ENCODE results near the gene FUT6.
"Not testable (repeated sequence)": the region's sequence is repeated elsewhere in the genome, so short reads cannot be mapped to it uniquely, and the experiment has no call there.

The FUT6 gene

GRCh38 chr19:5785423-5785822 lies 54.1 kb downstream of the FUT6 start:
- no peak for DNase-seq (ENCODE audit: low read depth in 2 of 2)
- no peak overlapping the region for H3K4me3 ChIP-seq (replicated peaks in 1 of 2; ENCODE audit: low read depth in 2 of 2, low read length in 2 of 2)
- no peak for TF ChIP-seq CTCF (IDR thresholded peaks at IDR 0.05; ENCODE audit: low read depth, low read length)

DNA sequence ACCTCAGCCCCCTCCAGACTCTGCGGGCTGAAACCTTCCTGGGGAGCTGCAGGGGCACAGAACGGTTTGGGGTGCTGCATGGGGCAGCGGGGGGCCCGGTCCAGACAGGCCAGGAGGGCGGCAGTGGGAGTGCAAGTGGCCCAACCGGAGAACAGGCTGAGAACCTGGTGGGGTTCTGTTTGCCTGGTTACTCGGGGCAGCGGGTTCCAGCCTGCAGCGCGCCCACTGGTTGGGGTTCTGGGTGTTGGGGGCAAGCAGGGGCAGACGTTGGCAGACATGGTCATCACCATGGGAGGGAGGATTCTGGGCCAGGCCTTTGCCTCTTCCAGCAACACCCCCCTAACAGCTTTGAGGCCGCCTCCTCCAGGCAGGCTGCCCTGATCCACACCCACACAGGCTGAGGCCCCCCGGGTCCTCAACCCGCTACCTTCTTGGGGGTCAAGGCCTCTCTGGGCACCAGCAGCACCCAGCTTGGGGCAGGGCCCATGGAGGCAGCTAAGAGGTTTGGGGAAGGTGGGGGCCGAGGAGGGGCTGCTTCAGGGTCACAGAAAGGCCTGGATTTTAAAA lies 54.8 kb downstream of the FUT6 start, which contains the start of gene PRR22:
TSS of gene PRR22 (minus strand) at position 166 of the 567 bp plus-strand sequence. CDS start at position 80, 86 bp downstream.
- no peak within 1 kb of the TSS for H3K4me3 ChIP-seq (replicated peaks in 1 of 2; ENCODE audit: low read depth in 2 of 2, low read length in 2 of 2)
- DNase-seq (ENCODE audit: low read depth in 2 of 2) = no peak
- no peak for TF ChIP-seq CTCF (IDR thresholded peaks at IDR 0.05; ENCODE audit: low read depth, low read length)

GRCh38 chr19:5782945-5783919 lies 56.3 kb downstream of the FUT6 start:
- no peak for TF ChIP-seq CTCF (IDR thresholded peaks at IDR 0.05; ENCODE audit: low read depth, low read length)
- no peak for DNase-seq (ENCODE audit: low read depth in 2 of 2)
- H3K4me3 ChIP-seq (replicated peaks in 1 of 2; ENCODE audit: low read depth in 2 of 2, low read length in 2 of 2) = no peak overlapping the region

DNA sequence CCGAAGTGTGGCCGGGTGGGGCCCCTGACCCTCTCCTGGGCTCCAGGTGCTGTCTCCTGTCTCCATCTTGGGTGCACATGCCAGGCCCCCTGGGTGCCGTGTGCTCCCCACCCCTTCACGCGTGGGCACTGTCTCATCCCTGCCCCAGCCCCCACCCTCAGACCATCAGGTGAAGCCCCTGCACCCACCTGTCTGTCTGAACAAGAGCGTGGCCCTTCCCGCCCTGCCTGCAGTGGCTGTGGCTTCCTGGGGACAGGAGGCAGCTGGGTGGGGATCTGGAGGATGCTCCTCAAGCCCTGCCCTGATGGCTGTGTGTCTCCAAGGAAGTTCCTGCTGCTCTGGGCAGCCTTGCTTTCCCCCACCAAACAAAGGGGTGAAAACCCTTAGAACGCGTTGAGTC lies 57.2 kb downstream of the FUT6 start:
- no peak for TF ChIP-seq CTCF (IDR thresholded peaks at IDR 0.05; ENCODE audit: low read depth, low read length)
- no peak overlapping the region for H3K4me3 ChIP-seq (replicated peaks in 1 of 2; ENCODE audit: low read depth in 2 of 2, low read length in 2 of 2)
- no peak for DNase-seq (ENCODE audit: low read depth in 2 of 2)

DNA sequence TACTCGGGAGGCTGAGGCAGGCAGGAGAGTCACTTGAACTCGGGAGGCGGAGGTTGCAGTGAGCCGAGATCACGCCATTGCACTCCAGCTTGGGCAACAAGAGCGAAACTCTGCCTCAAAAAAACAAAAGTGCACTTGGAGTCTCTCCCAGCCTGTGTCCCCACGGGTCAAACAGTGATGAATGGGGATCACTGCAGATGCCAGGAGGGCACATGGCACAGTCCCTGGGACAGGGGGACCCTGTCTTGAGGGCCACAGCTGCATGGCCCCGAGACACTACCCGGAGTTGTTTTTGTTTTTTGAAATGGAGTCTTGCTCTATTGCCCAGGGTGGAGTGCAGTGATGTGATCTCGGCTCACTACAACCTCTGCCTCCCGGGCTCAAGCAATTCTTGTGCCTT lies 58.6 kb downstream of the FUT6 start:
- H3K4me3 ChIP-seq (replicated peaks in 1 of 2; ENCODE audit: low read depth in 2 of 2, low read length in 2 of 2); DNase-seq (ENCODE audit: low read depth in 2 of 2): not testable (repeated sequence)

Data from cardiac fibroblast (primary cell).